Fibroblast of skin of abdomen (primary cell): Measurements from ENCODE around the gene CEACAM8.
"Not testable (repeated sequence)": the region's sequence is repeated elsewhere in the genome, so short reads cannot be mapped to it uniquely, and the experiment has no call there.

Experiments
- DNase-seq: peaks from one replicate; pipeline ENCODE4 v3.0.0-alpha.2; 2013

CEACAM8 gene

GRCh38 chr19:42540071-42540553, 54.6 kb downstream of the CEACAM8 start:
- no peak for DNase-seq

- no peak for DNase-seq
Measured at GRCh38 chr19:42538841-42539709, 55.6 kb downstream of the CEACAM8 start.

GRCh38 chr19:42535276-42535675, 59.4 kb downstream of the CEACAM8 start:
- not testable (repeated sequence) for DNase-seq

GRCh38 chr19:42534391-42534790, 60.3 kb downstream of the CEACAM8 start:
- DNase-seq: no peak

- DNase-seq: no peak
Measured at GRCh38 chr19:42532891-42533290, 61.8 kb downstream of the CEACAM8 start.

GRCh38 chr19:42531313-42531712, 63.4 kb downstream of the CEACAM8 start:
- no peak for DNase-seq
